HTR-8/SVneo (cell line): ENCODE data around the gene DHODH.
"Not testable (repeated sequence)": the region's sequence is repeated elsewhere in the genome, so short reads cannot be mapped to it uniquely, and the experiment has no call there.

Experiments
- DNase-seq: peaks from one replicate; pipeline ENCODE4 v3.0.0; 2011; ENCODE audit warnings: low spot score, mixed read lengths; ENCODE audit not compliant: insufficient read length
- FAIRE-seq: peaks from 2 replicates; lab custom pipeline; 2011; peaks lifted over from hg19 to GRCh38; lab: Jason Lieb, UNC

DHODH gene

DNA sequence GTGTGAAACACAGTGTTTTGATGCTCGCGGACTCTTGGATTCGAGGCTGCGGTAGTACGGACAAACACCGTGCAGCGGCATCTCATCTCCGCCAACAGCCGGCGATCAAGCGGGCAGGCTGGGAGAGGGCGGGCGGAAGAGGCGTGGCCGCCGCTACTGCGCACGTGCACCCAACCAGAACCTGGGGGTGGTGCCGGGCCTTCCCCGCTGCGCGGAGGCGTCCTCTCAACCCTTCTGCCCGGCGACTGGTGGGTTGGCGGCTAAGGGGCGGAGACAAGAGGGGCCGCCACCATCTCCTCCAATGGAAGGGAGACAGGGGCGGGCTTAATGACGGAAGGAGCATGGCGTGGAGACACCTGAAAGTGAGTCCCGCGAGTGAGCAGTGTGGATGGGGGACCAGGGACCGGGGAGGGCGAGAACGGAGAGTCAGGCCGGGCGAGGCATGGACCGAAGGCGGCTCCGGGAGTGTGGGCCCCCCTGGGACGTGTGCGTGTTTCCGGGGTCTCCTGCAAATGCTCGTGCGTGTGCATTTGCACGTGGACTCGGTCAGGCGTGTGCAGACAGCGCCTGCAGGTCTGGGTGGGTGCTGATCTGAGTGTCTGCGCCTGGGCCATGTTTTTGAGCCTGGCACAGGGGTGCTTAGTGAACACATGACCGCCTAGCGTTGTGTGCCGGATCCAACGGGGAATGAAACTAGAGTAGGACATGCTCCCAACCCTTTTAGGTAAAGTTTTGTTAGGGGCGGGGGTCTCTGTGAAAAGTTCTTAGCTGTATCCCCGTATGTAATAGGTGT lies at the start of gene DHODH:
DHODH (plus strand) TSS at position 321 of the 793 bp plus-strand sequence; CDS start at position 342, 21 bp downstream.
- peak; percentile 96 for FAIRE-seq

GRCh38 chr16:71961066-71962039 lies 47.2 kb upstream of the DHODH start:
- DNase-seq (peak; percentile 89), FAIRE-seq (peak; percentile 48)

More for the DNA sequence above, at the start of gene DHODH:
- peak; percentile 100 for DNase-seq

DNA sequence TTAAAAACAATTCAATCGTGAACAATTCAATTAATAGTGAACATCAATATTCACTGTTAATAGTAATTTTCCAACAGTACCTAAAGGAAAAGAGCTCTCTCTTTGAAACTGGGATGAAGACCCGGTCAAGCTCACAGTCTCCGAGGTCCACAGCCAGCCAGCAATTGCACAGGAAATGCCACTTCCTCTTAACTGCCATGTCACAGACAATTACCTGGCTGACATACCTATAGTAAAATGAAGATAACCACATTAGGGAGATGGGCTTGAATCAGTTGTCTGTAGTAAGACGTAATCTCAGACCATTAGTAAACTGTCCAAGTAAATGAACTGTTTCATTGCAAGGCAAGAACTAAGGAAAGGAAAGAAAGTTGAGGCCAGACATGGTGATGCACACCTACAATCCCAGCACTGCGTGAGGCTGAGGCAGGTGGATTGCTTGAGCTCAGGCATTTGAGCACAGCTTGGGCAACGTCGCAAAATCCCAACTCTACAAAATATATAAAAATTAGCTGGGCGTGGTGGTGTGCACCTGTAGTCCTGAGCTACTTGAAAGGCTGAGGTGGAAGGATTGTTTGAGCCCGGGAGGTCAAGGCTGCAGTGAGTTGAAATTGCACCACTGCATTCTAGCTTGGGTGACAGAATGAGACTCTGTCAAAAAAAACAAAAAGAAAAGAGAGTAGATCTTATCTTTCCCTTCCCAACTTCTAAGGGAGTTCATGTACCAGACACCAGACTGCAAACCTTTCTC lies 45.2 kb upstream of the DHODH start:
- DNase-seq (no peak), FAIRE-seq (peak; percentile 57)

GRCh38 chr16:71965223-71965622 lies 43.3 kb upstream of the DHODH start:
- DNase-seq (no peak), FAIRE-seq (no peak)

- DNase-seq (no peak), FAIRE-seq (no peak)
Measured at GRCh38 chr16:71966932-71967331, 41.6 kb upstream of the DHODH start.

DNA sequence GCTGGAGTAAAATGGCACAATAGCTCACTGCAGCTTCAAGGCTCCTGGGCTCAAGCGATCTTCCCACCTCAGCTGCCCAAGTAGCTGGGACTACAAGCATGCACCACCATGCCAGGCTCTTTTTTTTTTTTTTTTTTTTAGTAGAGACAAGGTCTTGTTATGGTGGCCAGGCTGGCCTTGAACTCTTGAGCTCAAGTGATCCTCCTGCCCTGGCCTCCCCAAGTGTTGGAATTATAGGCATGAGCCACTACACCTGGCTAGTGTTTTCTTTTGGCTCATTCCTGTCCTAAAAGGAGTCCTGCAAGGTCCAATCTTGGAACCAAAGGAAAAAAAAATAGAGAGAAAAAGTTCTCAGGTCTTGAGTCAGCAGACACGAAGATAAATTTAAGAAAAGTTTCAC lies 39.2 kb upstream of the DHODH start:
- DNase-seq = no peak
- no peak for FAIRE-seq

GRCh38 chr16:71971571-71971970 lies 37.0 kb upstream of the DHODH start:
- FAIRE-seq (no peak), DNase-seq (no peak)

GRCh38 chr16:71972356-71972755 lies 36.2 kb upstream of the DHODH start:
- no peak for FAIRE-seq
- no peak for DNase-seq

DNA sequence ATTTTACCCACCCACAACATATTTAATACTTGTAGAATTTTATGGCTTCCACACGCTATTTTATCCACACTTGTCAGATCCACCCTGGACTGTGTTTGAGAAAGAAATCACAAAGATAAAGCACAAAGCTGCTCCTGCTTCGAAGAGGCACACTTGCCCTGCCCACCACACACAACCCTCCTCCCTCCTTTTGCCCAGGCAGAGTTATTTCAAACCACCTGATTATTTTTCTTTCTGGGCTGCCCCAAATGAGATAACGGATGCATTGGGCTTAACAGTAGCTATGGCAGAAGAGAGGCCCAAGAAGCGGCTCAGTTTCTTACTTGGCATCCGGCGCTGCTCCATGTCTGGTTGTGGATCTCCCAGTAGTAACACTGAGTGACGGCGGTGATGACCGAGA lies 35.5 kb upstream of the DHODH start:
- no peak for DNase-seq
- FAIRE-seq = no peak

GRCh38 chr16:71974068-71974818 lies 34.3 kb upstream of the DHODH start:
- peak; percentile 13 for FAIRE-seq
- DNase-seq = no peak

- no peak for DNase-seq
- no peak for FAIRE-seq
Measured at GRCh38 chr16:71985262-71985974, 23.1 kb upstream of the DHODH start.

GRCh38 chr16:71986131-71986530 lies 22.4 kb upstream of the DHODH start:
- DNase-seq (no peak), FAIRE-seq (no peak)

- no peak for DNase-seq
- no peak for FAIRE-seq
Measured at GRCh38 chr16:71995038-71995437, 13.5 kb upstream of the DHODH start.

GRCh38 chr16:71997578-71997977 lies 11.0 kb upstream of the DHODH start:
- not testable (repeated sequence) for DNase-seq, FAIRE-seq

DNA sequence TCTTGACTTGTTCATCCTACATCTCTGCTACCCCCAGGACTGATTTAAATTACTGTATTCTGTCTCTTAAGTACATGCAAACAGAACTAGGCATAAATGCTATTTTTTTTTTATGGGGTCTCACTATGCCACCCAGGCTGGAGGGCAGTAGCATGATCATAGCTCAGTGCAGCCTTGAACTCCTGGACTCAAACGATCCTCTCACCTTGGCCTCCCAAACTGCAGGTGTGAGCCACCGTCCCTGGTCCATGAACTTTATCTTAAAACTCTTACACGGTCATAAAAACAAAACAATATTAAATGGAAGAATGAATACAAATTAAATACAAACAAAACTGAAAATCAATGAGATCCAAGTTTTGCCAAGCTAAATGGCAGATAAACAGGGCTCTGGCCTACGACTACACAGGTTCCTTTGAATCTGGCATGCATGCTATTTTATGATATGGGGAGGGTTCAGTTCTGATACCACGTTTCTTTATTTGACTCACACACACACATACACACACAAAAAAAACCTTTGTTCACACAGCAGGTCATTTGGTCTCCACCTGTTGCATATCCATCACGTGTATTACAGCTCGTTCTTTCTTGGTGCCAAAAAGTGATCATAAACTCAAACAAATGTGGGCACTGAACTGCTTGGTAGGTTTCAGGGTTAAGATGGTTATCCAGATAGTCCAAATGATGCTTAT lies 7.2 kb upstream of the DHODH start:
- FAIRE-seq = no peak
- no peak for DNase-seq

GRCh38 chr16:72002619-72003018 lies 5.9 kb upstream of the DHODH start:
- FAIRE-seq (no peak), DNase-seq (no peak)

DNA sequence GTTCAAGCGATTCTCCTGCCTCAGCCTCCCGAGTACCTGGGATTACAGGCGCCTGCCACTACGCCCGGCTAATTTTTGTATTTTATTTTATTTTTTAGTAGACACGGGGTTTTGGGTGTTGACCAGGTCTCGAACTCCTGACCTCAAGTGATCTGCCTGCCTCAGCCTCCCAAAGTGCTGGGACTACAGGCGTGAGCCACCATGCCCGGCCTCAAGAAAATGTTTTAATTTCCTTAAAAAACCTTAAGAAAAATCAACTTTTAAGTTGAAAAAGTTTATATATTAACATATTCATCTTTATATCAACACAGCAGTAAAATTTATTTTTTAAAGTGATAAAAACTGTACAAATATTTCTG lies 500 bp upstream of the DHODH start:
- DNase-seq, FAIRE-seq: not testable (repeated sequence)

DNA sequence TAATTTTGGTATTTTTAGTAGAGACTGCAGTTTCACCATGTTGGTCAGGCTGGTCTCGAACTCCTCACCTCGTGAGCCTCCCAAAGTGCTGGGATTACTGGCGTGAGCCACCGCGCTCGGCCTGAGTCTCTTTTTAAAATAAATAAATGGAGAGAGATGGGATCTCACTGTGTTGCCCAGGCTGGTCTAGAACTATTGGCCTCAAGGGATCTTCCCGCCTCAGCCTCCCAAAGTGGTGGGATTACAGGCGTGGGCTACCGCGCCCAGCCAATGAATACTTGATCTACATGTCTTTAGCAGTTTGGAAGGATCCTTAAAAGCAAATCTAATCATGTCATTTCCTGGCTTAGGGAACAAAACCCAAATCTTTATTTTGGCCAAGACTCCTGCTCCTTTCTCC lies 1.2 kb downstream of the DHODH start:
- no peak for FAIRE-seq
- DNase-seq = no peak
